ENCODE measurements around the gene TAOK3. TPM values are rescaled to one million over a fixed set of nuclear protein-coding genes. Genes with fewer than 3 reads are reported as not detected.
A peak's percentile ranks its signal among the peaks of the same experiment; 100 is the strongest.
"Not testable (repeated sequence)": the region's sequence is repeated elsewhere in the genome, so short reads cannot be mapped to it uniquely, and the experiment has no call there.

TAOK3 gene
- 18.1 and 20.9 TPM in 2 replicates for total RNA-seq
- polyA plus RNA-seq (2012), result 16.3 TPM

DNA sequence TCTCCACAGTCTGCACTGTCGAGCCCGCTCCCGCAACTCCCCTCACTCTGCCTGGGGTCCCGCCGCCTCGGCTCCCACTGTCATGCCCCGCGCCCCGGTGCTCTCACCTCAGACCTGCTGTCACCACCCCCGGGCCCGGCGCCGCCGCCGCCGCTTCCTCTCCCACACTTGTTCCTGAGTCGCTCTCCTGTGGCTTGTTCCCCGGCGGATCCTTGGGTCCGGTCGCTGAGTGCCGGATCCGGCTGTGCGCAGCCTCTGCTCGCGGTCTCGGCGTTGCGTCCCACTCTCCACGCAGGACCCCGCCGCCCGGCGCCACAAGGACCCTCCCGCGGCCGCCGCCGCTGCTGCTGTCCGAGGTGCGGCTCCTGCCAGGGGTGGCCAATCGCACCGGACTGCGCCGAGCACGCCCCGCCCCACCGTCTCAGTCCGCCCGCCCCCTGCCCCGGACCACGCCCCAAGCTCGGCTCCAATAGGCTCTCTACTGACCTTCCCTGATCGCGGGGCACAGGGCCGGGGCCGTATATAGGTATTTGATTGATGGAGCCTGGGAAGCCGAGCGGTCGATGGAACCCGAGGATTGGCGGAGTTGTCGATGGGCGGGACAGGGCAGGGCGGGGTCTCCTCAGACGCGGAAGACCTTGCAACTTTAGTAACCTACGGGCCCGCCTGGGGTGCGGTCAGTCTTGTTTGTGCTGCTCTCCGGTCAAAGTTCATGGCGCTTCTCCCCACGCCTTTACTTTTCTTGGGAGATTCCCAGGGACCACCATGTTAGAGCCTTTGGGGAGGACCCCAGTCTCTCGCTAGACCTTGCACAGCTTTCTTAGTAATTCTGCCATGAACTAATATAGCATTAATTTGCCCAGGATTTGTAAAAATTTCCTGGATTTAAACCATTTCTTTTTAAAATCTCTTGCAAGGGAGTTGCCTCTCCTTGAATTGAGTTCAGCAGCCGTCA is at the start of gene TAOK3:
Gene TAOK3 (minus strand): TSS at position 367 of the 955 bp plus-strand sequence. CDS start 117,340 bp downstream, outside the sequence.
- peak; percentile 99 for DNase-seq (ENCODE audit: low read depth)

DNA sequence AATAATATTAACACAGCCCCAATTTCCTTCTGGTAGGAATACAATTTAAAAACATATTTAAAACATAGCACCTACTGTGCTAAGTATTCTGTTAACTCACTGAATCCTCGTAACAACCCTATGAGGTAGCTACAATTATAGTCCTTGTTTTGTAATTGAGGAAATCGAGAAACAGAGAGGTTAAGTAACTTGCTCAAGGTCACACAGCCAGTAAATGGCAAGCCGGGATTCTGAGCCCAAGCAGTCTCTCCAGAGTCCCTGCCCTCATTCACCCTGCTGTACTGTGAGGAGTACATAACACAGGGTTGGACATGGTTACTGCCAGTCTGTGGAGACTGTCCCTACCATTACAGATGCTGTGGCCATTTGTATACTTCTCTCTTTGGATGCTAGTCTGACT is 48.0 kb upstream of the TAOK3 start:
- no peak for DNase-seq (ENCODE audit: low read depth)

DNA sequence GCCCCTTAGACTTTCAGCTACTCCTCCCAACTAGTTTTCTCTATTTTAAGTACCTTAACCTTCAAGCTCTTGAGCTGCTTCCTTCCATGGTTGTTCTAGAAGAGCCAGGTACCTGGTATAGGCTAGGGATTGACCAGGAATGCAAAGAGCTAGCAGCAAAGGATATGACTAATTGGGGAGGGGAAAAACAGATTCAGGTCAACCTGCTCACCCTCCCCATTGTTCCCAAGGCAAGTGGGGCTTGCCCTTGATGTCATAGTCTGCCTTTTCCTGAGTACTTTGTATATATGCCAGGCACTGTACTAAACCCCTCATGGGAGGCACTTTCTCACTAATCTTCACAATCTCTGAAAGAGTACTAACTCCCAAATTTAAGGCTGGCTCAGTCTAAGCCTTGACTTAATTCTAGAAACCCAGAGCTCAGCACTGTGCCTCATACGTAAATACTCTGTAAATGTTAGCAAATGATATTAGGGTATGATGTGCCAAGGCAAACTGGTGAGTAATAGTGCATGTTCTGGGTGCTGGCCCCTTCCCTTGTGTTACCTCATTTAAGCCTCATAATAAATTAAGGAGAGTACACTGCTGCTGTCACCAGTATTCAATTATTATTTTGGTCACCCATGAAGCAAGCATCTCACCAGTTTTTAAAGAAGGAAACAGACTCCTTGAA is 45.8 kb upstream of the TAOK3 start:
- no peak for DNase-seq (ENCODE audit: low read depth)

DNA sequence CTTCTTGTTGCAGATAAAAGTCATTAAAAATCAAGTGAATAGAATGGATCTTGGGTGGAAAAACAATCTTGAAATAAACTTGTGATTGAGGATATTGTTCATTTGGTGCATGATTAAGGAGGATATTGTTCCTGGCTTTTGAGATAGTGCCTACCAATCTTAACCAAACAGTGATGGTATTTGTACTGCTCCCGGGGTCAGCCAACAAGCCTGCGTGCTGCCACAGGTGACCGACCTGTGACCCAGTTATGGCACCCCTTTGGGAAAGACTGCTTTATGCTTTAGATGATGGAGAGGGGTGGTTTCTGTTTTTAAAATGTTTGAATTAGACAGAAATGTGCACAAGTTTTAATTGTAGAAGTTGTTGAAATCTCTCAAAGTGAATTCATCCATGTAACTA is 45.2 kb upstream of the TAOK3 start:
- no peak for DNase-seq (ENCODE audit: low read depth)

DNA sequence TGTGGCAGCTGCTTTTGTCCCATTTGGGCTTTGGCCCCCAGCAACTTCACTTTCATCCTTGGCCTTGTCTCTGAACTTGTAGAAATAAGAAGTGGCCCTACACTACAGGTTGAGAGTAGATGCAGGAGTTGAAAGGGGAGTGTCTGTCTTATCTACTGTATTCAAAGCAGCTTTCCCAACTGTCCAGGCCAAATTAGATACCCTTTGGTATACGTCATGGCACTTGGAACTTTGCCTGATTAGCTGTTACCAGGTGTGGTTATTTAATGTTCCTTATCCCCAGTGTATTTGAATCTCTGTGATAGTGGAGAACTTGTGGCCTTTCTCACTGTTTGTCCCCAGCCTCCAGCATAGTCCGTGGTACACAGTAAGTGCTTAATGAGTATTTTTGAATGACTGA is 37.1 kb upstream of the TAOK3 start:
- no peak for DNase-seq (ENCODE audit: low read depth)

DNA sequence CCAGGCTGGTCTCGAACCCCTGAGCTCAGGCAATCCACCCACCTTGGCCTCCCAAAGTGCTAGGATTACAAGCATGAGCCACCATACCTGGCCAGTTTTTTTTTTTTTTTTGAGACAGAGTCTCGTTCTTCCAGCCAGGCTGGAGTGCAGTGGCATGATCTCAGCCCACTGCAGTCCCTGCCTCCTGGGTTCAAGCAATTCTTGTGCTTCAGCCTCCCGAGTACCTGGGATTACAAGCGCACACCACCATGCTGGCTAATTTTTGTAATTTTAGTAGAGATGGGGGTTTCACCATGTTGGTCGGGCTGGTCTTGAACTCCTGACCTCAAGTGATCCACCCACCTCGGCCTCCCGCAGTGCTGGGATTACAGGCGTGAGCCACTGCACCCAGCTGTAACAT is 35.5 kb upstream of the TAOK3 start:
- DNase-seq (ENCODE audit: low read depth), result not testable (repeated sequence)

DNA sequence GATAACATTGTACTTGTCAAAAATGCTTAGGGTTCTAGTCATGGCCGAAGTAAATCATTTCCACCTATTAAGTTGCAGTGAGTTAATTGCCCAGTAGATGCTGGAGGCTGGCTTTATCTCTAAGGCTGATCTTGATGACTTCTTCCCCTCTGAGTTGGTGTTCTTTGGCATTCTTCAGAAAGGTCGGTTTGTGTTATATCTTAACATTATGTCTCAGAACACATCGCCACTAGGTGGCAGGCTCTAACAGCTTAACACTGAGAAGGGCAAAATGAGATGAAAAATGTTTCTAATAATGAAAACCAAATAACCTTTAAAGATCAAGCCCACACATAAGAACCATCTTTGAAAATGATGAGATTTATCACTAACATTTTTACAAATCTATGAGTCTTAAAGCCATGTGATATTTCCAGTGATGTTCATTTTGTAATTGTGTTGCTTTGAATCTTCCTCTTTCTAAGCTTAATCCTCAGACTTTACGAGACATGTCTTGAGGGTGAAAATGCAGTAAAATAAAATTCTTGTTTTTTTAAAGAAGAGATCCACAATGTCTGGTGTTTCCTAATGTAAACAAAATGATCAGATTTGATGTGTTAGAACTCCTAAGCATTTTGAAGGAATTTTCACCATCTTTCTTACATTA is 32.3 kb upstream of the TAOK3 start:
- peak; percentile 65 for DNase-seq (ENCODE audit: low read depth)

DNA sequence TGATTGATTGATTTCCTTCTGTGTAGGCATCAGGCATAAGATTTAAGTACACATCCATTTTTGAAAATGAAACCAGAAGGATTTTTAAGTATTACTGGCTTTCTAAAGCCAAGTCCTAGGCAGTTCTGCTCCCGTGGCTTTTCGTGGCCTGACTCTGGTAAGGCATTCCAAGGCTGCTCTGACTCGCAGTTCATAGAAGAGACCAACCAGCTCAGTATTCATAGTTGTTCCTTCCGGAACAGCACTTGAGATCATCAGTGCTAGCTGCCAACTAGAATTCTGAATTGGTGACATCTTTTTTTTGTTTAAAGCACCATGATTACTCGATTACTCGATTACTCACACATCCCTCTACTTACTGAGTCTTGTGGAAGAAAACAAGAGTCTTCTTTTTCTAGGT is 29.5 kb upstream of the TAOK3 start:
- peak; percentile 58 for DNase-seq (ENCODE audit: low read depth)

DNA sequence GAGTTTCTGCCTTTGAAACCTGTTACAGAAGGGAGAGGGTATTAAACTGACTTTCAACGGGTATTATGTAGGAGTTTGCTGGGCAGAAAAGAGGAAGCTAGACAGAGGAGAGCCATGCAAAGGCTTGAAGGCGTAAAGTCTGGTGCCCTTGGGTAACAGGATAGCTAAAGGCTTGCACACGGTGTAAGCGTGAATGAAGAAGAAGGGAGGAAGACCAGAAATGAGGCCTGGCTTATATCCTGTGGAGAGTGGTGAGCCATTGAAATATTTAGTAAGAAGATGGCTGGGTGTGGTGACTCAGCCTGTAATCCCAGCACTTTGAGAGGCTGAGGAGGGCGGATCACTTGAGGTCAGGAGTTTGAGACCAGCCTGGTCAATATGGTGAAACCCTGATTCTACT is 26.2 kb upstream of the TAOK3 start:
- no peak for DNase-seq (ENCODE audit: low read depth)

DNA sequence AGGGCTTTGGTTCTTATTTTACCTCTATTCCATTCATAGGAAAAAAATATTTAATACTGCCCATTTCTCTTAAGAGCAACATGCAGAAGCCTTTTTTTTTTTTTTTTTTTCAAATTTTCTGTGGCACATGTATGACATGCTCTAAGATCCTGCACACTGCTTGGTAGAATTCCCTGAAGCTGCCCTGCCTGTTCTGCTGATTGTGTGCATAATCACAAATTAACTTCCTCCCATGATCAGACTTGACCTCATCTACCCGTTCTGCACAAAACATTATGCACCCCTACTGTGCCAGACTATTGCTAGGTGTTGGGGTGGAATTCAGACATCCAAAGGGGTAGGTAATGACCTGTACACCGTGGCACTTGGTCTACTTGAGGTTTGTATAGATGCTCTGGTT is 25.8 kb upstream of the TAOK3 start:
- no peak for DNase-seq (ENCODE audit: low read depth)

DNA sequence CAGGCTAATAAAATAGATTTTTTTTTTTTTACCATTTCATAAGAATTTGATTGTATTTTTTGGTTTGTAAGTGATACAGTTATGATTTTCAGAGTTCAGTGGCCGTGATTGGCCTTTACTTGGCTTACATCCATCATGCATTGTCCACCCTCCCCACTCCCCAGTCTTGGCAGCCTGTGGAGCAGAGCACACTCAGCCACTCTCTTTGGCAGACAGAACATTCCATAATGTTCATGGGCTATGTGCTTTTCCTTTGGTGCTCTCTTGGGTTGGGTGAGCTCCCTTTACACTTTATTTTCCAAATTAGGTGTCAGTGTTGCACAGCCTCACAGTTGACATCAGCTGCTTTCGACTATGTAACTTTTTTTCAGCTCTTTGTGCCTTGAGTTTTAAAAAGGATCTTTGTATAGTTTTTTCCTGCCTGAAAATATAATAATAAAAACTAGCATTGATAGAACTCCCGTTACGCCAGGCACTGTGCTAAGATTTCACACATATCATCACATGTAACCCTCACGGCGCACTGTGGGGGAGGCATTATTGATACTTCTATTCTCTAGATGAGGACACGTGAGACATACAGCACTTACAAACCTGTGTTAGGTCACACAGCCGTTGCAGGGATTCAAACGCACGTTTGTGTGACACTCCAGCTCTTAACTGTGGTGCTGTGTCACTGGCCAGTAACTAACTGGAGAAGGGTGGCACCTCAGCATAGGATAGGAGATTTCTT is 25.2 kb upstream of the TAOK3 start:
- no peak for DNase-seq (ENCODE audit: low read depth)

DNA sequence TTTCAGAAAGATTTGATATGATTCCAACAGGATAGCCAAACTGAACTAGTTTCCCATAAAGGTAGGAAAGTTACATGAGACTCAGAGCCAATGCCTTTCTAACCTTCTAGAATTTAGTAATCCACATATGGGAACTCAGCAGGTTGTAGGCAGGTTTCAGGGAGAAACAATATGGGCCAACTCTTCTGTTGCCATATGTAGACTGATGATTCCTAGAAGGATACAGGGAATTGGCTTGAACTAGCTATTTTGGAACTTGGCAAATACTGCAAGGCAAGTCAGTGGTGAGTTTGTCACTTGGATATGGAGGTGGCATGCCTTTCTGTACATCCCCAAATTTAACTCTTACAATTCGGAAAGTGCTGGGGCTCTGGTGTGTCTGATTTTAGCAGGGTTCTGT is 19.1 kb upstream of the TAOK3 start:
- DNase-seq (ENCODE audit: low read depth), result no peak

DNA sequence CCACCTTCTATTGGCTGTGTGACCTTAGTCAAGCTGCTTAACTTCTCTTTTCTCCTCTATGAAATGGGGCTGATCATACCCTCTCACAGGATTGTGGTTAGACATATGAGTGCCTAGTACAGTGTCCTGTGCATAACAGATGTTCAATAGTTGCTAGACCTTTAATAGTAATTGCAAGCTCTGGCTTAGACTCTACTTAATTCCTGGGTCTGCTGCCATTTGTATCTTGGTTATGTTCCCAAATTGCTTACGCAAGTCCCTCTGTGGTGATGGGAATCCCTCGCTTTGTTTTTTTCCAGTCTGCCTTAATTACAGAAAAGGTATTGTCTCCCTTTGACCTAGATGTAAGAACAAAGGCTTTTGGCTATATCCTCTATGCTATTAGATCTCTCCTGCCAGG is 18.7 kb upstream of the TAOK3 start:
- DNase-seq (ENCODE audit: low read depth), result no peak

DNA sequence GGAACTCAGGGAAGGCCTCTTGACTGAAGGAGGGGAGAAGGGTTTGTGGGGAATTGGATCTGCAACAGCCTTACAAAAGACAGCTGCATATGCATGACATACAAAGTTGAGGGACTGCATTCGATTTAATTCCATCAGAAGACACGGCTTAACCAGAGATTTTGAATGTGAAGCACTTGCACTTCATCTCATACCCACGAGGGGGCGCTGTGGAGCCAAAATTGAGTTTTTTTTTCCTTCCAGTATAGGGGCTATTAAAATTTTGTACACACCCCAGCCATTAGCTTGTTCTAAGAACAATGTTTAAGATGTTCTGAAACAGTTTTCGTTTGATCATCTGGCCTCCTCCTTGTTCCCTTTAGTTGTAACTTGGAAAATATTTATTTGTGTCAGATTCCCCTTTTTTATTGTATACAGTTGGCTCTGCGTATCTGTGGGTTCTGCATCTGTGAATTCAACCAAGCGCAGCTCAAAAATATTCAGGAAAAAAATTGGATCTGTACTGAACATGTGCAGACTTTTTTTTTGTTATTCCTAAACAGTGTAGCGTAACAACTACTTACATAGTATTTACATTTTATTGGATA is 5.3 kb upstream of the TAOK3 start:
- DNase-seq (ENCODE audit: low read depth), result peak; percentile 85

DNA sequence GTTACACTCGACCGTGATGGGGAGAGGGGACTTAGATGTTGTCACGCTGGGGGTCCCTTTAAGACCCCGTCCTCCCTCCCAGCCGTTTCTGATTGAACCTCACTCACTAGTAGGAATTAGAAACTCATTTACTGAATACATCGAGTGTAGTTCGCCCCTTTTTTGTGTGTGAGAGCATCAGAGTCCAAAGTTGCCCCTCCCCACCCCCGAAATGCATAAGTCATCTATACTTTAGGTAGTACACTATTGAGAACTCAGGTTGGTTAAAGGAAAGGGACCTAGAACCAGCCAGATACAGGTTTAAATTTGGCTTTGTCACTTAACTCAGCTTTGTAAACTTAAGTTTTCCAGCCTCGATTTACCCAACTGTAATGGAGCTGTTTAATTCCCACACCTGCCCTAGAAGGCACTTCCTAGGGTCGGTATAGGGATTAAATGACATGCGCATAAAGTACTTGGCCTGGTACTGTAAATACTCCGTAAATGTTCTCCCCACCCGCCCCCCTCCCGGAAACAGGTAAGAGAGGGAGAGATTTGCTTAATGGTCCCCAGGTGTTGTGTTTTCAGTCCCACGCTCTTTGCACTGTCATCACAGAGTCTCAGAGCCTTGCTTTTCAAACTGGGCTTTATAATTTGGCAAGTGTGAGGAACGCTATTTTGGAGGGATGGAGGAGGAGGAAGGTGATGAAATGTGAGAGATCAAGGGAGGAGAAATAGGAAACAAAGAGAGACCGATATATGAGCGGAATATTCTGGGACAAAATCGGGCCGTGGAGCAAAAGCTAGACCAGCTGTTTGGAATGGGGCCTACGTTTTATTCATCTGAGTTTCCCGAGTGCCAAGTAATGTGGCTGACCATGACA is 4.5 kb upstream of the TAOK3 start:
- DNase-seq (ENCODE audit: low read depth), result no peak

DNA sequence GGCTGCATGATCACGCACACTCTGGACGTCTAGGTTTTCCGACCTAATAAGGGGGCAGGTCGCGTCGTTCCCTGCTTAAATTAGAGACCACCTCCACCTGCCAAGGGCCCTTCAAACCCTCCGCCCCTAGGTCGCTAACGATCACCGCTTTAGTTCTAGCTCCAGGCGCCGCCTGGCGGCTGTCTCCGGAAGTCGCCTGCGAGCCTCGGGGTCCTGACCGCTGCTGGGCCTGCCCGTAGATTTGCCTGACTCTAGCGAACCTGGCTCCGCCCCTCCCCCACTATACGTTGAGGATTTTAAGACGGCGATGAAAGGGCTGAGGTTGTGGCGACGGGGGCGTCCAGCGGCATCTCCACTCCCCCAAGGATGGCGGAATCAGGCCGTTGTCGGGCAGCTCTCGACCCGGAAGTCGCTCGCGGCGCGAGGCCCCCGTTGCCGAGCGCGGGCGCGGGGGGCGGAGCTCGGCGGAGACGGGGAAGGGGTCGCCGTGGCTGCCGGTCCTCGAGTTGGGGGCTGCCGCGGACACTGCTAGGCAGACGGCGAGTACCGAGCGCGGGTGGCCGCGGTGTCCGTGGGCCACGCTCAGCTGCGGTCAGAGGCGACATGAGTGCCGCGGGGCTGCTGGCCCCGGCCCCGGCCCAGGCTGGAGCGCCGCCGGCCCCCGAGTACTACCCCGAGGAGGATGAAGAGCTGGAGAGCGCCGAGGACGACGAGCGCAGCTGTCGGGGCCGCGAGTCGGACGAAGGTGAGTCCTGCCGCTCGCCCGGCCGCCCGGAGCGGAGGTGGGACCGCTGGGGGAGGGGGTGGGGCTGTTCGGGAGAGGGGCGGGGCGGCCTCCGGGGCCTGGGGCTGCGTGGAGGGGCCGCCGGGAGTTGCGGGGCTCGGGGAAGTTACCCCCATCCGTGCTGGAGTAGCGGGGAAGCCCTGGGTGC is 3.6 kb upstream of the TAOK3 start, which contains the start of gene SUDS3:
Gene SUDS3 (plus strand): TSS at position 467 of the 932 bp plus-strand sequence. CDS start 137 bp downstream, at position 604.
- DNase-seq (ENCODE audit: low read depth), result peak; percentile 84

DNA sequence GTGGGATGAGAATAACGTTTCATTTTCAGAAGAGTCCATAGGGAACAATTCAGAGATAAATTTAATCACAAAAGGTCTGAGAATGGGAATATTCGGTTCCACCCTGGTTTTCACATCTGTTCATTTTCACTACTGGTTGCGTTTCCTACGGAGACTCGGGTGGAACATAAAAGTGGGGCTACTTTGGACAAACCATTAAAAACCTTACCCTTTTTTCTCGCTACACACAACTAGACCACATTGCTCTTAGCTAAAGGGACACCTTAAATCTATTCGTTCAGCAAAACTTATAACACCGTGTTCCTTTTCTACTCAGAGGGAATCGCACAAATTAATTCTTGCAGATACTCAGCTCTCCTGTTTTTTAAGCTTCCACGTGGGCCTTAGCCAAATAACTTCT is 2.6 kb upstream of the TAOK3 start:
- DNase-seq (ENCODE audit: low read depth), result no peak

DNA sequence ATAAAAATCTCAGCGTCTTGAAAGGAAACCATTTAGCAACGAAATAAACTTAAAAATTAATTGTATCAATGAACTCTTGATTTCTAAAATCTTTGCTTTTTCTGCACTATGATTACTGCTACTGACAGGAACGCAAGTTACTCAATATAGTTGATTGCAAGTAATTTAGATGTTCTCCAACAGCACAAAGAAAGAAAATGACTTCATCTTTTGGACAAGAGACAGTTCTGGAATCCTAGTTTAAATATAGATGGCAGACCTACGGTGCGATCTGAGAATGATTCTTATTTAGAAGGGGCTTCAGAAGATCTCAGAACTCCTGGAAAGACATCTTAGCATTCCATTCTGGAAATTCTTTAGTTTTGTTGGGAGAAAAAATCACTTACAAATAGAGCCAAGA is 2.2 kb upstream of the TAOK3 start:
- no peak for DNase-seq (ENCODE audit: low read depth)
